Spleen (tissue), 11 donors: ENCODE data around the gene SPRED3. TPM values are rescaled to one million over a fixed set of nuclear protein-coding genes. Genes with fewer than 3 reads are reported as not detected.

Experiments
- DNase-seq: peaks from one replicate; pipeline ENCODE4 v3.0.0-alpha.2; 2020
- H3K27ac ChIP-seq, 8 donors: fragments of 200-600 bp; sonication (generic) in 7 of 8; 1 replicate in 4 of 8; 2 replicates in 4 of 8; pipeline versions ENCODE4 v1.5.0 to v1.8.0; 2016 to 2021; ENCODE audit warnings: inconsistent platforms in 4 of 8, mild to moderate bottlenecking in 4 of 8, moderate library complexity in 1 of 8
- H3K27me3 ChIP-seq, 7 donors: fragments of 200-600 bp; sonication (generic) in 6 of 7; replicated peaks in 1 of 7; 1 replicate in 4 of 7; 2 replicates in 3 of 7; pipeline versions ENCODE4 v1.5.0 to v1.8.0; 2016 to 2021; ENCODE audit warnings: inconsistent platforms in 3 of 7, mild to moderate bottlenecking in 1 of 7
- H3K36me3 ChIP-seq, 6 donors: fragments of 200-600 bp; sonication (generic) in 5 of 6; 1 replicate in 4 of 6; 2 replicates in 2 of 6; pipeline versions ENCODE4 v1.5.0 to v1.8.0; 2016 to 2021; ENCODE audit warnings: inconsistent platforms in 2 of 6
- H3K4me1 ChIP-seq, 6 donors: fragments of 200-600 bp; sonication (generic) in 5 of 6; 1 replicate in 3 of 6; 2 replicates in 3 of 6; pipeline versions ENCODE4 v1.5.0 to v1.8.0; 2016 to 2021; ENCODE audit warnings: inconsistent platforms in 3 of 6
- H3K4me3 ChIP-seq, 8 donors: fragments of 200-600 bp; sonication (generic) in 7 of 8; 1 replicate in 4 of 8; 2 replicates in 4 of 8; pipeline versions ENCODE4 v1.5.0 to v1.8.0; 2016 to 2021; ENCODE audit warnings: inconsistent platforms in 4 of 8, mild to moderate bottlenecking in 4 of 8, moderate library complexity in 2 of 8
- H3K9me3 ChIP-seq, 8 donors: fragments of 200-600 bp; sonication (generic) in 7 of 8; 1 replicate in 4 of 8; 2 replicates in 4 of 8; pipeline versions ENCODE4 v1.5.0 to v1.8.0; 2016 to 2021; ENCODE audit warnings: inconsistent platforms in 4 of 8
- CTCF ChIP-seq, 11 experiments: fragments of 200-600 bp in 7 of 11; fragments of 450-650 bp in 4 of 11; sonication (generic) in 4 of 11; IDR thresholded peaks in 8 of 11; conservative IDR thresholded peaks in 3 of 11; 1 replicate in 7 of 11; 2 replicates in 4 of 11; pipeline versions ENCODE4 v1.4.0 to v1.8.0; 2016 to 2021; ENCODE audit warnings: antibody characterized with exemption in 11 of 11, inconsistent platforms in 4 of 11, mild to moderate bottlenecking in 1 of 11
- POLR2A ChIP-seq, 3 donors: fragments of 450-650 bp; IDR thresholded peaks; one replicate each; pipeline ENCODE4 v1.5.1; 2017; ENCODE audit warnings: antibody characterized with exemption in 3 of 3, mild to moderate bottlenecking in 1 of 3
- POLR2AphosphoS5 ChIP-seq, 3 donors: sonication (generic); formaldehyde crosslinking; IDR thresholded peaks; one replicate each; pipeline ENCODE4 v1.5.1; 2017; ENCODE audit warnings: antibody characterized with exemption in 3 of 3
- WGBS, 5 donors: extraction: QIAGEN DNeasy Blood & Tissue Kit in 3 of 5; methylation state at CpG; one replicate each; pipeline versions ENCODE4 v1.1.5 to v1.1.7; 2013 to 2018; 5-methylcytosine and 5-hydroxymethylcytosine counted together
- intact Hi-C: fragments of 100-400 bp; cut with DNase I; formaldehyde crosslinking; loops from one replicate; pipeline ENCODE4 v1.15.0; 2023; ENCODE audit warnings: low total_unique reads
- polyA plus RNA-seq, 3 donors: library from polyadenylated mRNA; stranded (reverse); fragments of 200-250 nt; gene quantifications; one replicate each; pipeline ENCODE4 v1.2.1, GENCODE V29; 2013
- total RNA-seq, 7 donors: library from RNA; depleted of rRNA in 3 of 7; stranded (reverse); fragments of >200 nt in 3 of 7; fragmentation: NEBNext Ultra II Directional in 4 of 7; extraction: Animal tissue kit (Norgen Biotek cat#: 25700) in 4 of 7; gene quantifications; one replicate each; pipeline versions ENCODE4 v1.1.0 to v1.2.1, GENCODE V29; 2016 to 2021
- donor health status: healthy with polysubstance abuse.
- donor health status: DM: no; HTN: no; CAD: no; lungs with moderate emphysema.
- donor health status: DM: no; HTN: no; CAD: no.
- donor health status: Bipolar disorder and iron deficiency.
- donor health status: healthy.
- donor health status: DM: no; HTN: no; CAD: no.
- donor health status: DM: yes; HTN: yes; CAD: no.

SPRED3 gene
- total and polyA plus RNA-seq, 10 donors: 0.03 to 1.2 (median 0.45) TPM; not detected in 1

DNA sequence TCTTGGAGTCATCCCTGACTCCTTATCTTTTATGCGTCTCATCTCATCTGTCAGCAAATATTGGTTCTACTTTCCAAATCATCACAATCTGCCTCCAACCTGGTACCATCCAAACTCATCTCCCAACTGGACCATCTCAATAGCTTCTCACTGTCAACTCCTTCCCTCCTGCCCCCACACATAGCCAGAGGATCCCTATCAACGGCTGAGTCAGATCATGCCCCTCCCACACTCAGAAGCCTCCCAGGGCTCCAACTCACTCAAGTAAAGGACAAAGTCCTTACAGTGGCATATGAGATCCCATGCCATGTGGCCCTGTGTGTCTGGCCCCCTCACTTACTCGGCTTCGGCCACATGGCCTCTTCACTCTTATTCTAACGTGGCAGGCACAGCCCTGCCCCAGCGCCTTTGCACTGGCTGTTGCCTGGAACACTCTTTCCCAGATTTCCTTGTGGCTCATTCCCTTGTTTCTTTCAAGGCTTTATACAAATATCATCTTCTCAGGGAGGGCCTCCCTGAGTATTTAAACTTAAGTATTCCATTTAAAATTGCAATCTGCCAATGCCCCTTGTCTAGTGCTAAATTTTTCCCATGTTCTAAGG lies 4.3 kb downstream of the SPRED3 start:
- TF ChIP-seq POLR2AphosphoS5 (IDR thresholded peaks at IDR 0.05) (no peak), CTCF (IDR thresholded peaks at IDR 0.05 in 8 of 11, conservative IDR thresholded peaks at IDR 0.05 in 3 of 11) (no peak), POLR2A (IDR thresholded peaks at IDR 0.05) (no peak)
- peaks cover 0 to 90% (median 49%) of the 10 kb centered on the region in 7 donors for H3K27me3 ChIP-seq

GRCh38 chr19:38394488-38394887 lies 6.0 kb downstream of the SPRED3 start:
- peaks cover 0 to 26% (median 18%) of the 10 kb centered on the region in 6 donors for H3K4me1 ChIP-seq
- H3K27ac ChIP-seq: no peak overlapping the region
- H3K4me3 ChIP-seq: peak overlapping the region in 2 of 8 donors; percentile 13 to 72
- H3K27me3 ChIP-seq: peaks cover 0 to 90% (median 42%) of the 10 kb centered on the region in 7 donors
- intact Hi-C loops: no loop called here
- no peaks in the 10 kb centered on the region for H3K36me3 ChIP-seq
- no peaks in the 10 kb centered on the region for H3K9me3 ChIP-seq
- 4 to 15% (median 6%) methylated on average over 11 to 30 of the region's 30 CpGs for WGBS, 5 donors
- TF ChIP-seq POLR2AphosphoS5 (IDR thresholded peaks at IDR 0.05) (peak in 1 of 3 donors; percentile 20), POLR2A (IDR thresholded peaks at IDR 0.05) (no peak)
- DNase-seq: peak; percentile 83

More for the DNA sequence above, 4.3 kb downstream of the SPRED3 start:
- no peaks in the 10 kb centered on the region for H3K36me3 ChIP-seq
- WGBS, 5 donors: 65 to 77% (median 69%) methylated on average over 6 of the region's 6 CpGs
- intact Hi-C loops: no loop called here
- no peak overlapping the region for H3K27ac ChIP-seq
- peaks cover 11 to 42% (median 35%) of the 10 kb centered on the region in 6 donors for H3K4me1 ChIP-seq
- H3K4me3 ChIP-seq: no peak overlapping the region
- DNase-seq: no peak
- no peaks in the 10 kb centered on the region for H3K9me3 ChIP-seq

DNA sequence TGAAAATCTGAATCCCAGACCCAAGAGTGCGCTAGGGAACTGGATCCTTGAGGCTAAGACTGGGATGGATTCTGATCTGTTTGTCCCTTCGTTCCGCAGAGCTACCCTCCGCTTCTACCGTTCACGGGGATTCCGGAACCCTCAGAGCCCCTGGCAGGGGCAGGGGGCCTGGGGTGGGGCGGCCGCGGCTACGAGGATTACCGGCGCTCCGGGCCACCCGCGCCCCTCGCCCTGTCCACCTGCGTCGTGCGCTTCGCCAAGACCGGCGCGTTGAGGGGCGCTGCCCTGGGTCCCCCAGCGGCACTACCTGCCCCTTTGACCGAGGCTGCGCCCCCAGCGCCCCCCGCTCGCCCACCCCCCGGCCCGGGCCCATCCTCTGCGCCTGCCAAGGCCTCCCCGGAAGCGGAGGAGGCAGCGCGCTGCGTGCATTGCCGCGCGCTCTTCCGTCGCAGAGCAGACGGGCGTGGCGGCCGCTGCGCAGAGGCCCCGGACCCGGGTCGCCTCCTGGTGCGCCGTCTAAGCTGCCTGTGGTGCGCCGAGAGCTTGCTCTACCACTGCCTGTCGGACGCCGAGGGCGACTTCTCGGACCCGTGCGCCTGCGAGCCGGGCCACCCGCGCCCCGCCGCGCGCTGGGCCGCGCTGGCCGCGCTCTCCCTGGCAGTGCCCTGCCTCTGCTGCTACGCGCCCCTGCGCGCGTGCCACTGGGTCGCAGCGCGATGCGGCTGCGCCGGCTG lies 7.1 kb downstream of the SPRED3 start:
- TF ChIP-seq POLR2A (IDR thresholded peaks at IDR 0.05) (no peak), POLR2AphosphoS5 (IDR thresholded peaks at IDR 0.05) (peak in 1 of 3 donors; percentile 54)
- H3K36me3 ChIP-seq: no peaks in the 10 kb centered on the region
- H3K27me3 ChIP-seq: peaks cover 0 to 90% (median 44%) of the 10 kb centered on the region in 7 donors
- no peak for DNase-seq
- peak overlapping the region; percentile 7 to 72 (median 34) for H3K4me3 ChIP-seq
- H3K27ac ChIP-seq: peak overlapping the region in 4 of 8 donors; percentile 44 to 69 (median 56)
- no peaks in the 10 kb centered on the region for H3K9me3 ChIP-seq
- WGBS, 5 donors: 3 to 10% (median 6%) methylated on average over 2 to 86 of the region's 86 CpGs
- peaks cover 0 to 22% (median 16%) of the 10 kb centered on the region in 6 donors for H3K4me1 ChIP-seq
- intact Hi-C loops: no loop called here

- no peak overlapping the region for H3K4me3 ChIP-seq
- DNase-seq: no peak
- peaks cover 7 to 36% (median 26%) of the 10 kb centered on the region in 6 donors for H3K4me1 ChIP-seq
- WGBS, 5 donors: 51 to 68% (median 61%) methylated on average over 8 to 9 of the region's 9 CpGs
- no peak overlapping the region for H3K27ac ChIP-seq
- H3K36me3 ChIP-seq: no peaks in the 10 kb centered on the region
- intact Hi-C loops: no loop called here
- no peaks in the 10 kb centered on the region for H3K9me3 ChIP-seq
- no peak for TF ChIP-seq POLR2A (IDR thresholded peaks at IDR 0.05)
- no peak for TF ChIP-seq POLR2AphosphoS5 (IDR thresholded peaks at IDR 0.05)
- H3K27me3 ChIP-seq: peaks cover 0 to 69% (median 44%) of the 10 kb centered on the region in 7 donors
Observed at GRCh38 chr19:38399081-38399480, 10.6 kb downstream of the SPRED3 start.

GRCh38 chr19:38399537-38399936 lies 11.0 kb downstream of the SPRED3 start:
- peaks cover 0 to 65% (median 43%) of the 10 kb centered on the region in 7 donors for H3K27me3 ChIP-seq
- intact Hi-C loops: no loop called here

GRCh38 chr19:38400361-38400760 lies 11.9 kb downstream of the SPRED3 start:
- Histone ChIP-seq H3K27me3 (peaks cover 0 to 56% (median 36%) of the 10 kb centered on the region in 7 donors), H3K9me3 (no peaks in the 10 kb centered on the region), H3K27ac (no peak overlapping the region), H3K36me3 (peaks cover 0 to 8% (median 3%) of the 10 kb centered on the region in 6 donors), H3K4me3 (no peak overlapping the region), H3K4me1 (peaks cover 7 to 37% (median 24%) of the 10 kb centered on the region in 6 donors)
- TF ChIP-seq CTCF (IDR thresholded peaks at IDR 0.05 in 8 of 11, conservative IDR thresholded peaks at IDR 0.05 in 3 of 11) (no peak), POLR2AphosphoS5 (IDR thresholded peaks at IDR 0.05) (no peak), POLR2A (IDR thresholded peaks at IDR 0.05) (no peak)
- WGBS, 5 donors: 80 to 83% (median 80%) methylated on average over 5 of the region's 5 CpGs
- intact Hi-C loops: loop anchor here (5.0 kb wide), 1 partner anchor 232 kb away; no protein-coding TSS in a partner anchor
- DNase-seq: no peak

More at GRCh38 chr19:38399537-38399936, 11.0 kb downstream of the SPRED3 start:
- Histone ChIP-seq H3K9me3 (no peaks in the 10 kb centered on the region), H3K4me1 (peaks cover 8 to 37% (median 28%) of the 10 kb centered on the region in 6 donors), H3K4me3 (no peak overlapping the region), H3K27ac (no peak overlapping the region), H3K36me3 (no peaks in the 10 kb centered on the region)
- no peak for DNase-seq
- no peak for TF ChIP-seq POLR2A (IDR thresholded peaks at IDR 0.05)
- 52 to 91% (median 73%) methylated on average over 1 of the region's 1 CpG for WGBS, 5 donors
